Measurements from ENCODE around the gene C2CD2. TPM values are rescaled to one million over a fixed set of nuclear protein-coding genes. Genes with fewer than 3 reads are reported as not detected.

C2CD2 gene
- total and polyA plus RNA-seq, 2 donors (not counting 3 experiments of a cell fraction or from before 2014, with no cell fraction given), result 32.6 to 41.2 TPM

GRCh38 chr21:41991659-41992058 is 37.8 kb upstream of the C2CD2 start:
- ChIA-PET POLR2A (no interaction called here), CTCF (no interaction called here)
- DNase-seq (ENCODE audit: low read depth, low spot score) (no peak), FAIRE-seq (no peak)
- intact Hi-C loops (cut with micrococcal nuclease), result no loop called here
- Histone ChIP-seq H3K4me2 (ENCODE audit: insufficient read depth, low read length) (no peak overlapping the region), H3K27ac (ENCODE audit: insufficient read depth, low read depth, low read length) (no peak overlapping the region), H3K4me3 (replicated peaks in 1 of 3; ENCODE audit: insufficient read depth in 1 of 3, low read depth in 1 of 3, low read length in 3 of 3) (no peak overlapping the region), H3K9me1 (replicated peaks; ENCODE audit: control insufficient read depth, extremely low read depth, insufficient read depth, low read length) (no peaks in the 10 kb centered on the region), H3K36me3 (ENCODE audit: control insufficient read depth in 2 of 2, extremely low read depth in 1 of 2, insufficient read depth in 2 of 2, low read length in 2 of 2) (peaks cover 10 to 12% of the 10 kb centered on the region in 2 experiments), H2AFZ (ENCODE audit: low read depth, low read length) (no peak overlapping the region), H3K9ac (replicated peaks; ENCODE audit: extremely low read depth, insufficient read depth, low read length) (no peak overlapping the region), H3K27me3 (ENCODE audit: control insufficient read depth in 2 of 2, insufficient read depth in 2 of 2, low read length in 2 of 2) (no peaks in the 10 kb centered on the region), H3K9me3 (replicated peaks; ENCODE audit: control insufficient read depth, insufficient read depth, low read length) (no peaks in the 10 kb centered on the region), H3K4me1 (ENCODE audit: control insufficient read depth, extremely low read depth, insufficient read depth, low read length) (no peaks in the 10 kb centered on the region), H3K79me2 (ENCODE audit: control insufficient read depth, insufficient read depth, low read length) (no peaks in the 10 kb centered on the region), H4K20me1 (replicated peaks; ENCODE audit: control insufficient read depth, extremely low read depth, insufficient read depth, low read length) (peaks cover 2% of the 10 kb centered on the region)
- dilution Hi-C loops (cut with MboI; ENCODE audit: extremely low pct_ligation_motif_present, low sequenced_read_pairs), result no loop called here
- BruUV-seq (replicated peaks), result no TSS peak
- TF ChIP-seq FOS (IDR thresholded peaks at IDR 0.05; ENCODE audit: borderline replicate concordance, insufficient read depth, low read length), result no peak
- TF ChIP-seq GATA2 (IDR thresholded peaks at IDR 0.05; ENCODE audit: insufficient read depth, insufficient read length, low read depth, low read length), result no peak
- no peak for TF ChIP-seq JUN (IDR thresholded peaks at IDR 0.05; ENCODE audit: borderline replicate concordance, insufficient read depth, insufficient read length, low read depth)
- no peak for TF ChIP-seq POLR2AphosphoS5 (IDR thresholded peaks at IDR 0.05; ENCODE audit: insufficient read depth, low read depth, low read length)
- TF ChIP-seq, protein P1, sequence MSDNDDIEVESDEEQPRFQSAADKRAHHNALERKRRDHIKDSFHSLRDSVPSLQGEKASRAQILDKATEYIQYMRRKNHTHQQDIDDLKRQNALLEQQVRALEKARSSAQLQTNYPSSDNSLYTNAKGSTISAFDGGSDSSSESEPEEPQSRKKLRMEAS (IDR thresholded peaks at IDR 0.05; ENCODE audit: insufficient read depth, insufficient read length), result no peak
- no peak for TF ChIP-seq MYC (IDR thresholded peaks at IDR 0.05; ENCODE audit: low read depth, low read length)
- TF ChIP-seq POLR2A (IDR thresholded peaks at IDR 0.05; ENCODE audit: low read depth, low read length), result no peak
- no peak for TF ChIP-seq EZH2 (IDR thresholded peaks at IDR 0.05; ENCODE audit: borderline replicate concordance, low read depth, low read length, severe bottlenecking)
- TF ChIP-seq CTCF (IDR thresholded peaks at IDR 0.05; ENCODE audit: extremely low read depth in 1 of 2, insufficient read depth in 1 of 2, low read depth in 1 of 2, low read length in 2 of 2), result no peak

All from endothelial cell of umbilical vein (primary cell).